T47D (cell line): ENCODE data around the gene PTPRD.

ENCODE experiments used
- DNase-seq, 2 experiments: peaks; one replicate each; pipeline versions ENCODE4 v3.0.0 to v3.0.0-alpha.2; 2011 to 2012; ENCODE audit warnings: low read depth in 1 of 2, low spot score in 1 of 2
- JUND ChIP-seq: IDR thresholded peaks from 2 replicates; pipeline ENCODE4 v1.6.1; 2012; ENCODE audit warnings: low read depth
- in situ Hi-C: cut with HindIII; loops from 2 replicates; pipeline ENCODE4 v1.10.0; 2016; ENCODE audit warnings: low sequenced_read_pairs, low pct_unique_long_range_greater_than_20kb

PTPRD gene

DNA sequence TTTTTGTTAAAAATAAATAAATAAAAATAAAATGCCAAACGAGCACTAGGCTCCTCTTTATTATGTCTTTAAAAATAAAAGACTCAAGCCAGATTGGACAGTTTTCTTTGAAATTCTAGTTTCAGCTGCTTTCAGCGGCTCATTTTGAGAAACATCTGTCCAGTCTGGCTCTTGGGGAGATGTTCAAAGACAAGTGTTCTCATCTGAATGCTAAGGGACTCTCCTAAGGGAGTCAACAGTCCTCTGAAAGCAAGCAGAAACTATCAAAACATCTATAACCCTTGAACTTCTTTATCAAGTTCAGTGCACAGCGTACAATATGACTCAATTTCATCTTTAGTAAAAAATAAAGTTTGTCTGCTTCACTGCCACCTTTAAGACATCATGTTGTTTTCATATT lies 1927.0 kb downstream of the PTPRD start:
- in situ Hi-C loops: no loop called here
- no peak for TF ChIP-seq JUND
- no peak for DNase-seq

DNA sequence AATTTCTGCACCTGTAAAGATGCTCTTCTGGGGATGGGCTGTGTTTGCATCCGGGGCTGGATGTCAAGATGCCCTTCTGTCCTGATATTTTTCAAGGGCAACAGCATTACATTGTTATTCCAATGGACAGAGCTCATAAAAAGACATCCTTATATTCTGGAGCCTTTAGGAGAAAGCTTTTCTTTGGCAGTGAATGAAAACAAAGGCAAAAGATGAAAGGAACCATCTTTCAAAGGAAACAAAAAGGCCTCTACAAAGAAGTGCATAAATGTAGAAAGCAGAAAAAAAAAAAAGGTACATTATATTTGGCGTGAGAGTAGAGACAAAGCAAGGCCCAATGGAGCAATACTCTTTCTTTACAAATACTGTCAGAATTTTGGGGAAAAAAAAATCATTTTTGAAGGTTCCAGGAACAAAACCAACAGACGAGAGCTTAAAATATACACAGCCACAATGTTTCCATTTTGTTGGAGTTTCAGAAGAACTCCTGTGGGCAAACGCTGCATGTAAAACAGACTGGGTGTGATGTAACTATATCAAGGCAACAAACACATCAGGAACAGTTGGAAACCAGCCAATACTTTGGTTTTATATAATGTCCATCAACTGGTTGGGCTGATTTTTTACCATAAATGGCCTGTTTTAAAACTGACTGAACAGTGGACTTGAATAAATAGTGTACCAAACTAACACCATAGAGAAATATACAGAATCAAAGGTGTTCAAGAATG lies 1927.7 kb downstream of the PTPRD start:
- in situ Hi-C loops: no loop called here
- DNase-seq: no peak
- no peak for TF ChIP-seq JUND

DNA sequence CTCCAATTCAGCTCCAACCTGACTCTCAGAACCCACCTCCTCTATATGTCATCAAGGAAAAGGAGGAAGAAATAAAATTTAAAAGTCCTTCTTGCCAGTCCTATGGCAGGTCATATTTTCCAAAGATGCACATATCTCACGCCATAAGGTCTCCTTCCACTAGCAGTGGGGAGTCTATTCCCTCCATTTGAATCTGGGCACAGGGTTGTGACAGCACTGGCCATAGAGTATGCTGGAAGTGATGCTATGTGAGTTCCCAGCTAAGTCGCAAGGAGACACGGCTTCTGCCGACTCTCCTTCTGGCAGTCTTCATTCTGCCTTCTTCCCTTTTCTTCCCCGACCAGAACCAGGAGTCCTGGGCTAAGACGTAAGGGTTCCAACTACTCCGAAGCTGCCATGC lies 1929.3 kb downstream of the PTPRD start:
- in situ Hi-C loops: no loop called here
- no peak for DNase-seq
- TF ChIP-seq JUND: no peak

DNA sequence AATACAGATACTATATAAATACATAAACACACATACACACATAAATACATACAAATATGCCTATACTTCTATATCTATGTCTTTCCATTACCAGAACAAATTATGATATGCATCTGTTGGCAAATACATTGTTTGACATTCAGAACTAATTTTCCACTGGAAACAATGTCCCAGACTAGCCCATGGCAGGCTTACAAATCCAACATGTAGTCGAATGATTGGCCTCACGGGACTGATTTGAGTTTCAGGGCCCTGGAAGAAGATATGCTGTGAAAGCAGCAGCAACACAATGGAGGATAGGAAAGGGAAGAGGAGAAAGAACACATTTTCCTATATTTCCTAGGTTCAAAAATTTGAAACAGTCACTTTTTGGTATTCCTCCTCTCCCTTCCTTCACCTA lies 1932.1 kb downstream of the PTPRD start:
- no peak for TF ChIP-seq JUND
- DNase-seq: no peak
- in situ Hi-C loops: no loop called here

DNA sequence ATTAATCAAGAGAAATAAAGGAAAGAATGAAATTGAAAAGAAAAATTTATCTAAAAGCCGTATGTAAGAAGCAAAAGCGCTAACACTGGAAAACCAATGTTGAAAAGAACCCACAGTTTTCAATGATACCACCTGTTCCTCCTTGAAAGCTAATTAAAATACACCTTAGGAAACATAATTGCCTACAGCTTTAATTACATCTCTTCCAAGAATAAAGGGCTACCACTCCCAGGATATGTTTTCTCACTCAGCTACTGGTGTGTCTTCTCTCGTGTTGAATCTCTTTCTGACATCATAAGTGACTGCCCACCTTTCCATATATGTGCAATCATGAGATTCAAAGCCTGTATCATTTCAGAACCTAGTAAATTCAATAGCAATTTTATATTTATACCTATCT lies 1932.6 kb downstream of the PTPRD start:
- DNase-seq: no peak
- no peak for TF ChIP-seq JUND
- in situ Hi-C loops: no loop called here

DNA sequence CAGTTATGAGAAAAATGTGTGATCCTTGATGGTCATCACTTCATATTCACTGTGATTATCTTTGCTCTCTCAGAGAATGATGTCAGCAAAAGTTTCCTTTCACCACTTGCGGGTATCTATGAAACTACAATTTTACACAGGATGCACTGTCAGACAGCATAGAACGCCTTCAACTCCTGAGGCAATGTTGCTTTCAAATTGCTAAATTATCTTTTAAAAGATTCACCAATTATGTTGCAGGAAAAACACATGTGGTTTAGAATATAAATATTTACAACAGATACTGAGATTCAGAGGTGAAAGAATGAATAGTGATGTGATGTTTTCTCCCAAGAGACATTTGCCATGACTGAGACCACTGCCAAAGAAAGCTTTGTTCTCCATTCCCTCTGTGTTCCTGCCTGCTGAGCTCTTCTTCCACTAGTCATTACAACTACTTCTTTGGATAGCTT lies 1933.4 kb downstream of the PTPRD start:
- TF ChIP-seq JUND: no peak
- in situ Hi-C loops: no loop called here
- no peak for DNase-seq

DNA sequence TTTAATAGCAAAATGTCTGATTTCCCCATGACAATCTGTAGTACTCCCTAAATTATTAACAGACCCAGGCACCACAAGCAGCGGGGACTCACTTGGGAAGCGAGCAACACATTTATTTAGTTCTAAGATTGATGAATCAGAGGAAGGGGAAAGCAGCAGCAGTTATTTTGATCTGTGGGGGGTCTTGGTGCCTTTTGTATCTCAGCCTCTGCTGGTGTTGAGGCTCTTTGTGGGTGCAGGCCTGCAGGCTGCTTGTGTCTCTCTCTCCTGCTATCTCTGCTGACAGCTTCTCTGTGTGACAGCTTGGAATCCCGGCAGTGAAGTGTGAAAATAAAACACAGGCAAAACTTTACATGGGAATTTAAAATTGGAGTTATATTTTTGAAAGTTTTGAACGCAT lies 1935.1 kb downstream of the PTPRD start:
- no peak for DNase-seq
- TF ChIP-seq JUND: no peak
- in situ Hi-C loops: no loop called here

DNA sequence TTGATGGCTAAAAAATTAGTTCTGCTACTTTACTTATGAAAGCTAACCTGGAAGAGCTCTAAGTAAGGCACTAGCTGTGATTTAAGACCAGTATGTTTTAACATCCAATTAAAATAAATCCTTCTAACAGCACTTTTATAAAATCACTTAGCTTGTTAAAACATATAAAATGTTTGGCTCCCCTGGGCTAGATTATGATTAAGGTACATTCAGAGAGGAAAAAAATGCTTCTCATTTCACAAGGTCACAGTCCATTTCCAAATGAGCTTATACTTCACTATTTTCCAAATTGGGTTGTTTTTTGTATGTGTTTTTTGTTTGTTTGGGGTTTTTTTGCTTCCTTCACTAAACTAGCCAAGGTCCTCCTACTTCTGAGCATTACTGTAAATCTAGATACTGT lies 1938.3 kb downstream of the PTPRD start:
- no peak for DNase-seq
- no peak for TF ChIP-seq JUND
- in situ Hi-C loops: no loop called here

DNA sequence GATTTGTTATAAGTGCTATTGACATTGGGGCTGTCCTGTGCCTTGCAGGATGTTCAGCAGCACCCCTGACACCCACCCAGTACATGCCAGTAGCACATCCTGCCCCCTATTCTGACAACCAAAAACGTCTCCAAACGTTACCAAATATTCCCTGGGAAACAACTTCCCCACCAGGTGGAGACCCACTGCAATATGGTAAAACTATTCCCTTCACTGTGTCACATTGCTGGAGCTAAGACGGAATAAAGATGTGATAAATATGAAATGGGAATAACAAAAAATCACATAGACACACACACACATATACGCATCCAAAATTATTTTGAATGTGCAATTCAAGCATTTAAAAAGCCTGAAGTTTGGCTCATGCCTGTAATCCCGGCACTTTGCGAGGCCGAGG lies 1939.0 kb downstream of the PTPRD start:
- in situ Hi-C loops: no loop called here
- DNase-seq: no peak
- TF ChIP-seq JUND: no peak

DNA sequence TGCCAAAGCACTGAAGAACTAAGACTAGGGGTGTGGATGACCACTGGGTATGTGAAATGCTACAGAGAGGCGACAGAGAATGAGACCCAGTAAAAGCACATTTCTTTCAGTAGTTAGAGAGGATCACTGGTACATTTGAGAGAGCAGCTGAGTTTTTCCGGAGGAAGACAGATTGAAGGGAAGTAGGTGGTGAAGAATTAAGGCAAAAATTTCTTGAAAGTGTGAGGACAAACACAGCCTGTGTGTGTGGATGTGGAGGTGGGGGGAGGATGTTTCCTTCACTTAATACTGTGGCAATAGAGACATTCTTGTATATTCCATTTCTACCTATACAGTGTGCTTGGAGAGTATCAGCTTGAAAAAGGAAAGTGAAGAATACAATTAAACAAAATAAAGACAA lies 1942.1 kb downstream of the PTPRD start:
- no peak for TF ChIP-seq JUND
- in situ Hi-C loops: no loop called here
- no peak for DNase-seq

DNA sequence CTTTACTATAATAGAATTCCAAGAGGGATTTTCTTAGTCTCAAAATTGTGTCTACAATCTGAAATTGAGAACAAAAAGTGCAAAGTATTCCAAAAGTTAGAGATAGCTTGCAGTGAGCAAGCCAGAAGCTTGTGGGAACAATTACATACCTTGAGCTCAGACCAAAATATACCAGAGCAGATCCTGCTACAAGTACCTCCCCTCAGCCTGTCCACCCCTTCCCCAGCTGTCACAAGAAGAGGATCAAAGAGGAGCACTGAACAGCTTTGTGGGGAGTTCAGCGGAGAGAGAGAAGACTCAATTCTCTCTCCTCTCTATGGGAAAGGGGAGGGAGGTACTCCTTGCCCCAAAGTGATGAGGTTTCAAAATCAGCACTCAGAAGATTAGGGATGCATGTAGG lies 1944.1 kb downstream of the PTPRD start:
- in situ Hi-C loops: no loop called here
- no peak for TF ChIP-seq JUND
- DNase-seq: no peak

DNA sequence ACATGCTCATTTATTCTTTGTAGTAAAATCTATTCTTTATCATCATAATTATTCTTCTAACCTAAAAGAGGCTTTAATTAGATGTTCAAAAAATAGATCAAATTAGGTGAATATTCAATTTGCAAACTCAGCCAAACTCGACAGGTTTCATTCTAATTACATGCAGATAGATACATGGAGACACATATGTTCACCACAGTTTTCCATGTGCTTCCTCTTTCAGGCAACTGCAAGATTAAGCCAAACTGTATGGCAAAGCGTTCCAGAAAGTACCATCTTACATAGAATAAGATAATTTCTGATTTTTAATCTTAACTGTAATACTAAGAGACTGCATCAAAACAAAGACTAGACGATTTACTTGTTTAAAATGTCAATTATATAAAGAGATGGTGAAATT lies 1944.6 kb downstream of the PTPRD start:
- TF ChIP-seq JUND: no peak
- in situ Hi-C loops: no loop called here
- no peak for DNase-seq

DNA sequence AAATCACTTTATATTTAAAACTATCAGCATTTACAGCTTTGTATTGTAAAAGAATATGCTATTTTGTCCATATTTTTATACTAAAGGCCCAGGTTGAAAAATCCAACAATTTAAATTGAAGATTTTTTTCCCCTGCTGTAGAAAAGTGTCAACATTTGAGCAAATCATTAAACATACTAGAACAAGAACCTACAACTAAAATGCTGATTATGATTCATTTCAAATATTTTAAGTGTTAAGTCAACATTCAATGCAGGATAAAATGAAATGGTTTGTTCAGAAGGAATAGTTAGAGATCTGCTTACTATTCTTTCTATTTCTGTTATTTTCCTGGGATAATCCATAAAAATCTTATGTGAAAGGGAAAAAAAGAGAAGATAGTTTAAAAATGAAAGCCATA lies 1946.7 kb downstream of the PTPRD start:
- no peak for TF ChIP-seq JUND
- in situ Hi-C loops: no loop called here
- DNase-seq: no peak

DNA sequence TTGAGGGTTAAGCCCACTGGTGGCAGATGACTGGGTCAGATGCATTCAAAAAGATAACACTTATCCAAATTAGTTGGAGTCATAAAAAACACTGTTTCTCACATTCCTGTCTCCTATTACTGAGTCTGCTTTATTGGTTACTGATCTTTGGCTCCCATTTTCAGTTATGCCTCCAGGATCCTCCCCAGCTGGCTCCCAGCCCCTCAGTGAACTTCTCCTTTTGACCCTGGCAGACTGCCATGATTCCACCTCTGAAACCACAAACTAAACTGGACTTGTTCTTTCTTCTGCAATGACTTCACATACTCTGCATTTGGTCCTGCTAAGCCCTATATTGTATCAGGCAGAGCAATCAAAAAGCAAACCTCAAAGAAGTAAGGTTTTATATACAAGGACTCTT lies 1952.4 kb downstream of the PTPRD start:
- no peak for TF ChIP-seq JUND
- DNase-seq: no peak
- in situ Hi-C loops: no loop called here
